ENCODE measurements around the gene MATR3.

DNA sequence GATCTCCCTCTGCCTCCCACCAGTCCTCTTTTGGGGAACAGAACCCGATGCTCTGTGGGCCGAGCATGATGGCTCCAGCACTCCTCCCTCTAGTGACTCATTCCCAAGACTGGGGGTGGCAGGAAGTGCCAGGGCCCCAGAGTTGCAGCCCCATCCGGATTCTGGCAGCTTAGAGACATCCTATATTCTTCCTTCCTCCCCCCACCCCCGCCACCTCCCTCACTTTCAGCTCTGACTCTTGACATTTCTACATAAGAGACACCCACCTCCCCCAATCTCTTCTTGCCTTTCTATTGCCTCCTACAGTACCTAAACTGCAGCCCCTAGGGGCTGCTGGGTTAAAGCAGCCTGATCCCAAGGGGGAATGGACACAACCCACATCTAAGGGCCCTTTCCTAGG is 47.1 kb upstream of the MATR3 start:
- TF ChIP-seq, protein P1, sequence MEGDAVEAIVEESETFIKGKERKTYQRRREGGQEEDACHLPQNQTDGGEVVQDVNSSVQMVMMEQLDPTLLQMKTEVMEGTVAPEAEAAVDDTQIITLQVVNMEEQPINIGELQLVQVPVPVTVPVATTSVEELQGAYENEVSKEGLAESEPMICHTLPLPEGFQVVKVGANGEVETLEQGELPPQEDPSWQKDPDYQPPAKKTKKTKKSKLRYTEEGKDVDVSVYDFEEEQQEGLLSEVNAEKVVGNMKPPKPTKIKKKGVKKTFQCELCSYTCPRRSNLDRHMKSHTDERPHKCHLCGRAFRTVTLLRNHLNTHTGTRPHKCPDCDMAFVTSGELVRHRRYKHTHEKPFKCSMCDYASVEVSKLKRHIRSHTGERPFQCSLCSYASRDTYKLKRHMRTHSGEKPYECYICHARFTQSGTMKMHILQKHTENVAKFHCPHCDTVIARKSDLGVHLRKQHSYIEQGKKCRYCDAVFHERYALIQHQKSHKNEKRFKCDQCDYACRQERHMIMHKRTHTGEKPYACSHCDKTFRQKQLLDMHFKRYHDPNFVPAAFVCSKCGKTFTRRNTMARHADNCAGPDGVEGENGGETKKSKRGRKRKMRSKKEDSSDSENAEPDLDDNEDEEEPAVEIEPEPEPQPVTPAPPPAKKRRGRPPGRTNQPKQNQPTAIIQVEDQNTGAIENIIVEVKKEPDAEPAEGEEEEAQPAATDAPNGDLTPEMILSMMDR (IDR thresholded peaks at IDR 0.05), result no peak
- TF ChIP-seq EP300 (IDR thresholded peaks at IDR 0.05), result no peak
